MCF 10A (cell line): Measurements from ENCODE around the gene INSM1. TPM values are rescaled to one million over a fixed set of nuclear protein-coding genes. Genes with fewer than 3 reads are reported as not detected.

ENCODE experiments used
- BruUV-seq: library from RNA; stranded (reverse); fragments of 400-500 nt; replicated peaks from 2 replicates; lab custom pipeline; 2021; lab: Mats Ljungman, UMichigan
- CTCF ChIA-PET: fragments of 300-600 bp; sonication (Branson Sonifier 250); formaldehyde crosslinking; extraction: SDS; loops from one replicate; lab custom pipeline; 2021; ENCODE audit warnings: antibody characterized with exemption, inconsistent platforms; lab: Yijun Ruan, JAX
- POLR2A ChIA-PET: fragments of 300-600, 350-650 bp; sonication (Branson Sonifier 250); formaldehyde crosslinking; extraction: SDS; loops from one replicate; lab custom pipeline; 2020; ENCODE audit warnings: antibody characterized with exemption, inconsistent platforms; lab: Yijun Ruan, JAX
- DNase-seq: peaks from one replicate; pipeline ENCODE4 v3.0.0-alpha.2; 2018; ENCODE audit not compliant: unreplicated experiment
- H3K27ac Mint-ChIP-seq: one replicate; pipeline ENCODE4 v1.8.0; 2022; ENCODE audit warnings: mild to moderate bottlenecking, low read depth, mixed read lengths; ENCODE audit not compliant: unreplicated experiment
- H3K27me3 Mint-ChIP-seq: one replicate; pipeline ENCODE4 v1.8.0; 2022; ENCODE audit warnings: mixed read lengths; ENCODE audit not compliant: insufficient read depth, unreplicated experiment
- H3K36me3 Mint-ChIP-seq: one replicate; pipeline ENCODE4 v1.8.0; 2022; ENCODE audit warnings: mild to moderate bottlenecking, moderate library complexity, mixed read lengths; ENCODE audit not compliant: insufficient read depth, unreplicated experiment
- H3K4me1 Mint-ChIP-seq: one replicate; pipeline ENCODE4 v1.8.0; 2022; ENCODE audit warnings: mixed read lengths; ENCODE audit not compliant: insufficient read depth, unreplicated experiment
- H3K4me3 Mint-ChIP-seq: one replicate; pipeline ENCODE4 v1.8.0; 2022; ENCODE audit warnings: mild to moderate bottlenecking, moderate library complexity, mixed read lengths; ENCODE audit not compliant: unreplicated experiment
- H3K9me3 Mint-ChIP-seq: one replicate; pipeline ENCODE4 v1.8.0; 2022; ENCODE audit warnings: mixed read lengths; ENCODE audit not compliant: unreplicated experiment
- intact Hi-C: fragments of 100-400 bp; cut with micrococcal nuclease; formaldehyde crosslinking; loops from 2 replicates; pipeline ENCODE4 v1.14.1; 2022
- total RNA-seq: library from RNA; stranded (reverse); gene quantifications from 2 replicates; pipeline ENCODE4 v1.2.3, GENCODE V29; 2022
- TF ChIP-seq, protein P1 (sequence below): fragments of 200-600 bp; IDR thresholded peaks from one replicate; pipeline ENCODE4 v1.8.0; 2022; ENCODE audit warnings: antibody characterized with exemption, mild to moderate bottlenecking; ENCODE audit not compliant: unreplicated experiment

INSM1 gene
- total RNA-seq, 1 experiment from 2014 or later, result not detected

- Mint-ChIP-seq H3K4me3 (no peak overlapping the region), H3K36me3 (no peaks in the 10 kb centered on the region), H3K27me3 (peaks cover 15% of the 10 kb centered on the region), H3K27ac (no peak overlapping the region), H3K9me3 (peaks cover 11% of the 10 kb centered on the region), H3K4me1 (no peaks in the 10 kb centered on the region)
- ChIA-PET POLR2A (no interaction called here), CTCF (interaction anchor here (0.6 to 0.7 kb wide), 3 partner anchors 16 to 114 kb away, joined by 3 read pairs; no protein-coding TSS in a partner anchor)
- no peak for DNase-seq
- intact Hi-C loops, result no loop called here
- no TSS peak for BruUV-seq
- TF ChIP-seq, protein P1, sequence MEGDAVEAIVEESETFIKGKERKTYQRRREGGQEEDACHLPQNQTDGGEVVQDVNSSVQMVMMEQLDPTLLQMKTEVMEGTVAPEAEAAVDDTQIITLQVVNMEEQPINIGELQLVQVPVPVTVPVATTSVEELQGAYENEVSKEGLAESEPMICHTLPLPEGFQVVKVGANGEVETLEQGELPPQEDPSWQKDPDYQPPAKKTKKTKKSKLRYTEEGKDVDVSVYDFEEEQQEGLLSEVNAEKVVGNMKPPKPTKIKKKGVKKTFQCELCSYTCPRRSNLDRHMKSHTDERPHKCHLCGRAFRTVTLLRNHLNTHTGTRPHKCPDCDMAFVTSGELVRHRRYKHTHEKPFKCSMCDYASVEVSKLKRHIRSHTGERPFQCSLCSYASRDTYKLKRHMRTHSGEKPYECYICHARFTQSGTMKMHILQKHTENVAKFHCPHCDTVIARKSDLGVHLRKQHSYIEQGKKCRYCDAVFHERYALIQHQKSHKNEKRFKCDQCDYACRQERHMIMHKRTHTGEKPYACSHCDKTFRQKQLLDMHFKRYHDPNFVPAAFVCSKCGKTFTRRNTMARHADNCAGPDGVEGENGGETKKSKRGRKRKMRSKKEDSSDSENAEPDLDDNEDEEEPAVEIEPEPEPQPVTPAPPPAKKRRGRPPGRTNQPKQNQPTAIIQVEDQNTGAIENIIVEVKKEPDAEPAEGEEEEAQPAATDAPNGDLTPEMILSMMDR, result no peak
These were observed 29.7 kb upstream of the INSM1 start for GRCh38 chr20:20338133-20338730.

GRCh38 chr20:20340443-20340842, 27.5 kb upstream of the INSM1 start:
- Mint-ChIP-seq H3K9me3 (peaks cover 11% of the 10 kb centered on the region), H3K27ac (no peak overlapping the region), H3K4me1 (no peaks in the 10 kb centered on the region), H3K4me3 (no peak overlapping the region), H3K36me3 (no peaks in the 10 kb centered on the region), H3K27me3 (peaks cover 15% of the 10 kb centered on the region)
- POLR2A ChIA-PET, result no interaction called here
- no TSS peak for BruUV-seq
- CTCF ChIA-PET, result interaction anchor here (0.6 to 1.2 kb wide), 3 partner anchors 11 to 20 kb away, joined by 3 to 4 read pairs (median 4); no protein-coding TSS in a partner anchor
- intact Hi-C loops, result no loop called here
- TF ChIP-seq, protein P1, result no peak
- no peak for DNase-seq

DNA sequence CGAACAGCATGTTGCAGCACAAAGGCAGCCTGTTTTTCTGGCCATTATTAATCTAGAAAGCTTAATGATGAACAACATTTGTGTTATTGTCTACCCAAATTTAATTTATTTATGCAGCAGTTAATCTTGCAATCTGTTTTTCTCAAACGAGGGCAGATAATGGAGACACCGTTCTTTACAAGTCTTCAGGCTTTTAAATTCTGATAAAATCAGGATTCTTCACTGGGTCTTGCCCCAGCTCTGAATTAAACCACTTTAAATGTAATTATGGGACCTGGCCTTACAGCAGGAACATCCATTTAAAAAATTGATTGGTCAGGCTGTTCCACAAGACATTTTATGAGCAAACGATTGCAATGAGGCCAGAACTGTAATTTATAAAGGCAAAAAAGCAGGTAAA, 26.5 kb upstream of the INSM1 start:
- no peak for DNase-seq
- no peak overlapping the region for H3K27ac Mint-ChIP-seq
- CTCF ChIA-PET, result interaction anchor here (0.6 to 1.2 kb wide), 3 partner anchors 9 to 18 kb away, joined by 3 to 4 read pairs (median 4); no protein-coding TSS in a partner anchor
- peaks cover 11% of the 10 kb centered on the region for H3K9me3 Mint-ChIP-seq
- H3K27me3 Mint-ChIP-seq, result peaks cover 15% of the 10 kb centered on the region
- POLR2A ChIA-PET, result no interaction called here
- BruUV-seq, result no TSS peak
- no peaks in the 10 kb centered on the region for H3K36me3 Mint-ChIP-seq
- TF ChIP-seq, protein P1, result no peak
- intact Hi-C loops, result no loop called here
- H3K4me3 Mint-ChIP-seq, result no peak overlapping the region
- H3K4me1 Mint-ChIP-seq, result no peaks in the 10 kb centered on the region

GRCh38 chr20:20342066-20342465, 25.8 kb upstream of the INSM1 start:
- DNase-seq, result no peak
- BruUV-seq, result no TSS peak
- CTCF ChIA-PET, result interaction anchor here (0.6 kb wide), 2 partner anchors 82 to 117 kb away, joined by 3 to 4 read pairs; no protein-coding TSS in a partner anchor
- Mint-ChIP-seq H3K4me1 (no peaks in the 10 kb centered on the region), H3K9me3 (peaks cover 6% of the 10 kb centered on the region), H3K27ac (no peak overlapping the region), H3K27me3 (peaks cover 15% of the 10 kb centered on the region), H3K4me3 (no peak overlapping the region), H3K36me3 (no peaks in the 10 kb centered on the region)
- POLR2A ChIA-PET, result interaction anchor here (0.6 kb wide), 1 partner anchor 19 kb away, joined by 3 read pairs; no protein-coding TSS in a partner anchor
- intact Hi-C loops, result no loop called here
- TF ChIP-seq, protein P1, result no peak
